Measurements from ENCODE around the gene POLH.

The POLH gene

GRCh38 chr6:43608310-43608763 is 32.4 kb downstream of the POLH start:
- peak; percentile 91 for TF ChIP-seq CTCF (conservative IDR thresholded peaks at IDR 0.05; ENCODE audit: low read depth, low read length)

GRCh38 chr6:43608807-43609206 is 32.8 kb downstream of the POLH start:
- Histone ChIP-seq H3K4me1 (ENCODE audit: low read depth, poor library complexity, severe bottlenecking) (no peaks in the 10 kb centered on the region), H2AFZ (ENCODE audit: low read depth) (no peak overlapping the region), H3K4me2 (no peak overlapping the region), H3K27me3 (ENCODE audit: insufficient read depth, low read depth) (no peaks in the 10 kb centered on the region), H3K9ac (no peak overlapping the region), H4K20me1 (ENCODE audit: insufficient read depth) (no peaks in the 10 kb centered on the region), H3K27ac (no peak overlapping the region), H3K36me3 (ENCODE audit: insufficient read depth) (no peaks in the 10 kb centered on the region), H3K4me3 (IDR thresholded peaks at IDR 0.05; ENCODE audit: insufficient read depth, low read depth, low read length) (no peak overlapping the region), H3K79me2 (ENCODE audit: insufficient read depth, low read depth) (no peaks in the 10 kb centered on the region)
- TF ChIP-seq CTCF (conservative IDR thresholded peaks at IDR 0.05; ENCODE audit: low read depth, low read length) = no peak

More at GRCh38 chr6:43608310-43608763, 32.4 kb downstream of the POLH start:
- H3K27ac ChIP-seq = no peak overlapping the region
- H3K4me1 ChIP-seq (ENCODE audit: low read depth, poor library complexity, severe bottlenecking) = no peaks in the 10 kb centered on the region
- H2AFZ ChIP-seq (ENCODE audit: low read depth) = no peak overlapping the region
- no peaks in the 10 kb centered on the region for H3K27me3 ChIP-seq (ENCODE audit: insufficient read depth, low read depth)
- H3K9ac ChIP-seq = no peak overlapping the region
- no peaks in the 10 kb centered on the region for H4K20me1 ChIP-seq (ENCODE audit: insufficient read depth)
- H3K4me2 ChIP-seq = no peak overlapping the region
- H3K36me3 ChIP-seq (ENCODE audit: insufficient read depth) = no peaks in the 10 kb centered on the region
- no peaks in the 10 kb centered on the region for H3K79me2 ChIP-seq (ENCODE audit: insufficient read depth, low read depth)
- no peak overlapping the region for H3K4me3 ChIP-seq (IDR thresholded peaks at IDR 0.05; ENCODE audit: insufficient read depth, low read depth, low read length)

- Histone ChIP-seq H3K4me2 (no peak overlapping the region), H3K4me1 (ENCODE audit: low read depth, poor library complexity, severe bottlenecking) (no peaks in the 10 kb centered on the region), H4K20me1 (ENCODE audit: insufficient read depth) (no peaks in the 10 kb centered on the region), H2AFZ (ENCODE audit: low read depth) (no peak overlapping the region), H3K36me3 (ENCODE audit: insufficient read depth) (no peaks in the 10 kb centered on the region), H3K79me2 (ENCODE audit: insufficient read depth, low read depth) (no peaks in the 10 kb centered on the region), H3K9ac (no peak overlapping the region), H3K27me3 (ENCODE audit: insufficient read depth, low read depth) (no peaks in the 10 kb centered on the region), H3K4me3 (IDR thresholded peaks at IDR 0.05; ENCODE audit: insufficient read depth, low read depth, low read length) (no peak overlapping the region), H3K27ac (no peak overlapping the region)
- TF ChIP-seq CTCF (conservative IDR thresholded peaks at IDR 0.05; ENCODE audit: low read depth, low read length) = no peak
Measured at GRCh38 chr6:43609402-43609801, 33.4 kb downstream of the POLH start.

- Histone ChIP-seq H3K36me3 (ENCODE audit: insufficient read depth) (no peaks in the 10 kb centered on the region), H3K4me2 (no peak overlapping the region), H3K27ac (no peak overlapping the region), H3K4me1 (ENCODE audit: low read depth, poor library complexity, severe bottlenecking) (no peaks in the 10 kb centered on the region), H3K9ac (no peak overlapping the region), H3K79me2 (ENCODE audit: insufficient read depth, low read depth) (no peaks in the 10 kb centered on the region), H2AFZ (ENCODE audit: low read depth) (no peak overlapping the region), H3K4me3 (IDR thresholded peaks at IDR 0.05; ENCODE audit: insufficient read depth, low read depth, low read length) (no peak overlapping the region), H4K20me1 (ENCODE audit: insufficient read depth) (no peaks in the 10 kb centered on the region), H3K27me3 (ENCODE audit: insufficient read depth, low read depth) (no peaks in the 10 kb centered on the region)
- no peak for TF ChIP-seq CTCF (conservative IDR thresholded peaks at IDR 0.05; ENCODE audit: low read depth, low read length)
Measured at GRCh38 chr6:43610431-43610830, 34.4 kb downstream of the POLH start.
